GM12872 (cell line): ENCODE measurements around the gene CERCAM.

Source experiments
- CTCF ChIP-seq: IDR thresholded peaks from 3 replicates; pipeline ENCODE4 v1.5.1; 2011; ENCODE audit warnings: low read depth, mild to moderate bottlenecking, low read length, moderate library complexity; ENCODE audit not compliant: insufficient read depth

The CERCAM gene

GRCh38 chr9:128394379-128395168 lies 26.1 kb upstream of the CERCAM start:
- no peak for TF ChIP-seq CTCF

- no peak for TF ChIP-seq CTCF
These were observed 23.6 kb upstream of the CERCAM start for GRCh38 chr9:128396970-128397613.

GRCh38 chr9:128397831-128398230 lies 22.8 kb upstream of the CERCAM start:
- no peak for TF ChIP-seq CTCF

- TF ChIP-seq CTCF = no peak
These were observed 20.8 kb upstream of the CERCAM start for GRCh38 chr9:128399861-128400260.

- TF ChIP-seq CTCF = no peak
These were observed 16.1 kb upstream of the CERCAM start for GRCh38 chr9:128404560-128404959.

GRCh38 chr9:128405077-128405779 lies 15.4 kb upstream of the CERCAM start:
- TF ChIP-seq CTCF = no peak

GRCh38 chr9:128405780-128406171 lies 14.9 kb upstream of the CERCAM start:
- no peak for TF ChIP-seq CTCF
